Activated CD4-positive, alpha-beta T cell treated with anti-CD3 and anti-CD28 coated beads for 36 hours (primary cell): Measurements from ENCODE around the gene THRB. TPM values are rescaled to one million over a fixed set of nuclear protein-coding genes. Genes with fewer than 3 reads are reported as not detected.

Source experiments
- ATAC-seq: fragments of 200-7000 bp; cut with Tn5 transposase; one replicate; pipeline ENCODE4 v1.10.0; 2021; ENCODE audit warnings: mild to moderate bottlenecking, moderate library complexity
- CTCF ChIA-PET: fragments of 350-600 bp; sonication (Branson Sonifier 250); formaldehyde crosslinking; loops from one replicate; lab custom pipeline; 2021; ENCODE audit warnings: antibody characterized with exemption; lab: Charles Lee
- POLR2A ChIA-PET: fragments of 350-600 bp; sonication (Branson Sonifier 250); formaldehyde crosslinking; loops from one replicate; lab custom pipeline; 2021; ENCODE audit warnings: antibody characterized with exemption, inconsistent platforms; lab: Charles Lee
- DNase-seq: peaks from one replicate; pipeline ENCODE4 v3.0.0-alpha.2; 2020
- H3K27ac Mint-ChIP-seq: one replicate; pipeline ENCODE4 v1.8.0; 2021; ENCODE audit warnings: mixed read lengths
- H3K27me3 Mint-ChIP-seq: one replicate; pipeline ENCODE4 v1.8.0; 2021; ENCODE audit warnings: mixed read lengths
- H3K36me3 Mint-ChIP-seq: one replicate; pipeline ENCODE4 v1.8.0; 2021; ENCODE audit warnings: low read depth, mixed read lengths
- H3K4me1 Mint-ChIP-seq: one replicate; pipeline ENCODE4 v1.8.0; 2021; ENCODE audit warnings: mixed read lengths
- H3K4me3 Mint-ChIP-seq: one replicate; pipeline ENCODE4 v1.8.0; 2021; ENCODE audit warnings: mild to moderate bottlenecking, moderate library complexity, mixed read lengths
- H3K9me3 Mint-ChIP-seq: one replicate; pipeline ENCODE4 v1.8.0; 2021; ENCODE audit warnings: low read depth, mixed read lengths
- intact Hi-C, 2 experiments: fragments of 100-400 bp; cut with DNase I in 1 of 2; cut with micrococcal nuclease in 1 of 2; formaldehyde crosslinking; loops; one replicate each; pipeline versions ENCODE4 v1.14.2 to v1.15.1; 2022 to 2024; cut with DNase I, micrococcal nuclease
- microRNA-seq: library from miRNA; unstranded; fragments of <30 nt; microRNA quantifications from one replicate; pipeline ENCODE4 v1.2.0, GENCODE V29; 2021; ENCODE audit warnings: borderline replicate concordance
- total RNA-seq, 2 experiments: library from RNA; stranded (reverse); gene quantifications; one replicate each; pipeline ENCODE4 v1.2.3, GENCODE V29; 2021

The THRB gene
- total RNA-seq, 2 experiments from 2014 or later: not detected

- Mint-ChIP-seq H3K4me1 (no peaks in the 10 kb centered on the region), H3K36me3 (no peaks in the 10 kb centered on the region), H3K27me3 (no peaks in the 10 kb centered on the region), H3K27ac (no peak overlapping the region), H3K4me3 (no peak overlapping the region), H3K9me3 (no peaks in the 10 kb centered on the region)
- intact Hi-C loops: loop anchor here (5.0 kb wide), 1 partner anchor 150 kb away; no protein-coding TSS in a partner anchor
- DNase-seq: no peak
- CTCF ChIA-PET: interaction anchor here (0.8 to 1.0 kb wide), 3 partner anchors 9 to 34 kb away, joined by 3 read pairs; no protein-coding TSS in a partner anchor
- POLR2A ChIA-PET: no interaction called here
- no peak for ATAC-seq
Observed at GRCh38 chr3:24087469-24087868, 407.2 kb downstream of the THRB start.

GRCh38 chr3:24086617-24087404 is 407.8 kb downstream of the THRB start:
- ChIA-PET CTCF (interaction anchor here (0.7 to 1.0 kb wide), 3 partner anchors 9 to 111 kb away, joined by 3 to 4 read pairs (median 3); no protein-coding TSS in a partner anchor), POLR2A (no interaction called here)
- Mint-ChIP-seq H3K36me3 (no peaks in the 10 kb centered on the region), H3K27ac (no peak overlapping the region), H3K4me3 (no peak overlapping the region), H3K27me3 (no peaks in the 10 kb centered on the region), H3K4me1 (no peaks in the 10 kb centered on the region), H3K9me3 (no peaks in the 10 kb centered on the region)
- DNase-seq (no peak), ATAC-seq (no peak)
- intact Hi-C loops: loop anchor here (5.0 kb wide), 1 partner anchor 150 kb away; no protein-coding TSS in a partner anchor

GRCh38 chr3:24086206-24086605 is 408.4 kb downstream of the THRB start:
- H3K27me3 Mint-ChIP-seq: no peaks in the 10 kb centered on the region
- DNase-seq (no peak), ATAC-seq (no peak)
- H3K4me3 Mint-ChIP-seq: no peak overlapping the region
- intact Hi-C loops: loop anchor here (5.0 kb wide), 1 partner anchor 151 kb away; no protein-coding TSS in a partner anchor
- H3K27ac Mint-ChIP-seq: no peak overlapping the region
- CTCF ChIA-PET: no interaction called here
- POLR2A ChIA-PET: no interaction called here
- H3K4me1 Mint-ChIP-seq: no peaks in the 10 kb centered on the region
- H3K36me3 Mint-ChIP-seq: no peaks in the 10 kb centered on the region
- no peaks in the 10 kb centered on the region for H3K9me3 Mint-ChIP-seq

- Mint-ChIP-seq H3K27me3 (no peaks in the 10 kb centered on the region), H3K9me3 (no peaks in the 10 kb centered on the region), H3K36me3 (no peaks in the 10 kb centered on the region), H3K4me1 (no peaks in the 10 kb centered on the region), H3K27ac (no peak overlapping the region), H3K4me3 (no peak overlapping the region)
- CTCF ChIA-PET: no interaction called here
- POLR2A ChIA-PET: no interaction called here
- intact Hi-C loops: no loop called here
- ATAC-seq (no peak), DNase-seq (no peak)
Observed at GRCh38 chr3:24072193-24072592, 422.5 kb downstream of the THRB start.

- Mint-ChIP-seq H3K9me3 (no peaks in the 10 kb centered on the region), H3K4me3 (no peak overlapping the region), H3K36me3 (no peaks in the 10 kb centered on the region), H3K4me1 (no peaks in the 10 kb centered on the region), H3K27me3 (no peaks in the 10 kb centered on the region), H3K27ac (no peak overlapping the region)
- intact Hi-C loops: no loop called here
- no peak for ATAC-seq
- ChIA-PET CTCF (no interaction called here), POLR2A (no interaction called here)
- no peak for DNase-seq
Observed at GRCh38 chr3:24069045-24069444, 425.6 kb downstream of the THRB start.

- no peaks in the 10 kb centered on the region for H3K27me3 Mint-ChIP-seq
- H3K4me1 Mint-ChIP-seq: no peaks in the 10 kb centered on the region
- H3K36me3 Mint-ChIP-seq: no peaks in the 10 kb centered on the region
- DNase-seq (no peak), ATAC-seq (no peak)
- no peaks in the 10 kb centered on the region for H3K9me3 Mint-ChIP-seq
- no peak overlapping the region for H3K27ac Mint-ChIP-seq
- ChIA-PET POLR2A (no interaction called here), CTCF (no interaction called here)
- intact Hi-C loops: no loop called here
- no peak overlapping the region for H3K4me3 Mint-ChIP-seq
Observed at GRCh38 chr3:24067483-24067882, 427.2 kb downstream of the THRB start.

Small RNA genes within 50 kb of the gene (microRNA-seq; reads per million reads assigned to microRNA genes)
- not detected for gene MIR4792
